Naive thymus-derived CD4-positive, alpha-beta T cell (primary cell): ENCODE measurements around the gene SLC44A5. TPM values are rescaled to one million over a fixed set of nuclear protein-coding genes. Genes with fewer than 3 reads are reported as not detected.
"Not testable (repeated sequence)": the region's sequence is repeated elsewhere in the genome, so short reads cannot be mapped to it uniquely, and the experiment has no call there.

Experiments used
- ATAC-seq: fragments of 150-1000 bp; cut with Tn5 transposase; 2 replicates; pipeline ENCODE4 v1.10.0; 2021; ENCODE audit warnings: mild to moderate bottlenecking, moderate library complexity
- CTCF ChIA-PET: fragments of 350-600 bp; sonication (Branson Sonifier 250); formaldehyde crosslinking; loops from one replicate; lab custom pipeline; 2021; ENCODE audit warnings: antibody characterized with exemption; lab: Charles Lee
- POLR2A ChIA-PET: fragments of 350-600 bp; sonication (Branson Sonifier 250); formaldehyde crosslinking; loops from one replicate; lab custom pipeline; 2021; ENCODE audit warnings: antibody characterized with exemption, inconsistent platforms; lab: Charles Lee
- DNase-seq, 9 donors: peaks; one replicate each; pipeline versions ENCODE4 v3.0.0 to v3.0.0-alpha.2; 2020 to 2022; ENCODE audit warnings: mixed read lengths in 1 of 9
- H3K27ac ChIP-seq: one replicate; pipeline ENCODE4 v1.7.0; 2013; ENCODE audit warnings: mild to moderate bottlenecking, low read depth, low read length, moderate library complexity
- H3K27me3 ChIP-seq, 2 donors: one replicate each; pipeline ENCODE4 v1.7.0; 2013; ENCODE audit warnings: low read length in 2 of 2, mild to moderate bottlenecking in 2 of 2, moderate library complexity in 2 of 2; ENCODE audit not compliant: control insufficient read depth in 2 of 2, insufficient read depth in 2 of 2
- H3K36me3 ChIP-seq, 3 experiments: 1 replicate in 2 of 3; 2 replicates in 1 of 3; pipeline ENCODE4 v1.7.0; 2013; ENCODE audit warnings: low read length in 3 of 3, mild to moderate bottlenecking in 3 of 3, moderate library complexity in 1 of 3; ENCODE audit not compliant: insufficient read depth in 3 of 3, control insufficient read depth in 2 of 3
- H3K4me1 ChIP-seq, 2 donors: one replicate each; pipeline ENCODE4 v1.7.0; 2013; ENCODE audit warnings: low read length in 2 of 2, mild to moderate bottlenecking in 2 of 2, moderate library complexity in 1 of 2; ENCODE audit not compliant: control insufficient read depth in 2 of 2, insufficient read depth in 2 of 2
- H3K4me3 ChIP-seq: 2 replicates; pipeline ENCODE4 v1.7.0; 2013; ENCODE audit warnings: mild to moderate bottlenecking, low read length
- H3K9me3 ChIP-seq, 3 experiments: 1 replicate in 2 of 3; 2 replicates in 1 of 3; pipeline ENCODE4 v1.7.0; 2013; ENCODE audit warnings: low read length in 3 of 3; ENCODE audit not compliant: control insufficient read depth in 2 of 3
- H3K27ac Mint-ChIP-seq, 9 donors: one replicate each; pipeline ENCODE4 v1.8.0; 2020 to 2022; ENCODE audit warnings: mixed read lengths in 9 of 9, mild to moderate bottlenecking in 8 of 9, moderate library complexity in 5 of 9, inconsistent platforms in 2 of 9
- H3K27me3 Mint-ChIP-seq, 5 donors: one replicate each; pipeline ENCODE4 v1.8.0; 2021 to 2022; ENCODE audit warnings: mixed read lengths in 5 of 5, mild to moderate bottlenecking in 1 of 5
- H3K36me3 Mint-ChIP-seq, 5 donors: one replicate each; pipeline ENCODE4 v1.8.0; 2020 to 2022; ENCODE audit warnings: mixed read lengths in 5 of 5, mild to moderate bottlenecking in 3 of 5, inconsistent platforms in 1 of 5
- H3K4me1 Mint-ChIP-seq, 7 donors: one replicate each; pipeline ENCODE4 v1.8.0; 2020 to 2022; ENCODE audit warnings: mixed read lengths in 7 of 7, mild to moderate bottlenecking in 3 of 7, inconsistent platforms in 1 of 7
- H3K4me3 Mint-ChIP-seq, 10 donors: one replicate each; pipeline ENCODE4 v1.8.0; 2020 to 2022; ENCODE audit warnings: mild to moderate bottlenecking in 10 of 10, mixed read lengths in 10 of 10, moderate library complexity in 6 of 10, inconsistent platforms in 2 of 10
- H3K9me3 Mint-ChIP-seq, 11 donors: one replicate each; pipeline ENCODE4 v1.8.0; 2020 to 2022; ENCODE audit warnings: mixed read lengths in 11 of 11, mild to moderate bottlenecking in 4 of 11, inconsistent platforms in 1 of 11, moderate library complexity in 1 of 11
- intact Hi-C, 2 donors: fragments of 100-400 bp; cut with micrococcal nuclease; formaldehyde crosslinking; loops; one replicate each; pipeline ENCODE4 v1.15.1; 2023
- polyA plus RNA-seq, 2 donors: library from polyadenylated mRNA; unstranded; fragments of 300-500 nt; fragmentation: Illumina TruSeq; gene quantifications; one replicate each; pipeline ENCODE4 v1.2.3, GENCODE V29; 2021
- total RNA-seq, 6 experiments: library from RNA in 5 of 6; stranded (reverse) in 5 of 6; gene quantifications; 1 replicate in 5 of 6; 2 replicates in 1 of 6; pipeline ENCODE4 v1.2.3 and lab custom pipeline; 2021 to 2026

Gene SLC44A5
- total RNA-seq, result 1 to 10 TPM in 2 of 5 experiments, under 1 TPM in 1, not detected in 2; 0.96 to 6.0 (median 5.0) TPM
- polyA plus RNA-seq, result under 1 TPM in 1 of 2 donors, not detected in 1; 0.92 TPM
- 2.4 reads per million, percentile 12 among the genes with 10 or more reads in this experiment for total RNA-seq (lab: John Stamatoyannopoulos, UW)

GRCh38 chr1:75611014-75611413, at the start of gene SLC44A5:
Gene SLC44A5 (minus strand): TSS chr1:75611114. CDS start chr1:75541447, 69,667 bp downstream.
- Mint-ChIP-seq H3K27me3 (peaks cover 43 to 75% (median 68%) of the 10 kb centered on the region in 5 donors), H3K9me3 (peaks cover 0 to 7% (median 2%) of the 10 kb centered on the region in 11 donors), H3K4me1 (peaks cover 8 to 20% (median 14%) of the 10 kb centered on the region in 7 donors), H3K27ac (no peak within 1 kb of the TSS), H3K4me3 (no peak within 1 kb of the TSS), H3K36me3 (no peaks in the 10 kb centered on the region)
- H3K36me3 ChIP-seq, result no peaks in the 10 kb centered on the region
- no peak within 1 kb of the TSS for H3K27ac ChIP-seq
- H3K4me3 ChIP-seq, result no peak within 1 kb of the TSS
- no peaks in the 10 kb centered on the region for H3K9me3 ChIP-seq
- intact Hi-C loops, result loop anchor here in 1 of 2 donors (10.0 kb wide), 2 partner anchors 174 to 476 kb away; partner anchors contain the start of genes LHX8 and RABGGTB
- H3K4me1 ChIP-seq, result peaks cover 4 to 8% of the 10 kb centered on the region in 2 donors
- ChIA-PET CTCF (no interaction called here), POLR2A (no interaction called here)
- ATAC-seq (no peak), DNase-seq (no peak)
- peaks cover 0 to 25% of the 10 kb centered on the region in 2 donors for H3K27me3 ChIP-seq

GRCh38 chr1:75655931-75656330, 45.0 kb upstream of the SLC44A5 start:
- no peaks in the 10 kb centered on the region for H3K4me1 ChIP-seq
- Mint-ChIP-seq H3K27me3 (peaks cover 2 to 60% (median 36%) of the 10 kb centered on the region in 5 donors), H3K36me3 (peaks cover 0 to 6% (median 0%) of the 10 kb centered on the region in 5 donors), H3K27ac (no peak overlapping the region), H3K9me3 (peaks cover 4 to 24% (median 11%) of the 10 kb centered on the region in 11 donors), H3K4me1 (no peaks in the 10 kb centered on the region), H3K4me3 (no peak overlapping the region)
- no peak for DNase-seq
- intact Hi-C loops, result no loop called here
- no peak for ATAC-seq
- no peaks in the 10 kb centered on the region for H3K27me3 ChIP-seq
- no peaks in the 10 kb centered on the region for H3K36me3 ChIP-seq
- no peak overlapping the region for H3K4me3 ChIP-seq
- H3K9me3 ChIP-seq, result peaks cover 0 to 10% (median 0%) of the 10 kb centered on the region in 3 experiments
- ChIA-PET POLR2A (no interaction called here), CTCF (no interaction called here)
- no peak overlapping the region for H3K27ac ChIP-seq

- CTCF ChIA-PET, H3K4me1 Mint-ChIP-seq: not testable (repeated sequence)
These were observed 36.3 kb upstream of the SLC44A5 start for GRCh38 chr1:75647183-75647582.

GRCh38 chr1:75645153-75645552, 34.2 kb upstream of the SLC44A5 start:
- H3K4me3 Mint-ChIP-seq, CTCF ChIA-PET, H3K27ac Mint-ChIP-seq: not testable (repeated sequence)

More at GRCh38 chr1:75647183-75647582, 36.3 kb upstream of the SLC44A5 start:
- H3K4me1 ChIP-seq, H3K4me3 Mint-ChIP-seq, POLR2A ChIA-PET, H3K27ac ChIP-seq, H3K9me3 ChIP-seq, H3K27me3 ChIP-seq, H3K27ac Mint-ChIP-seq, H3K36me3 ChIP-seq, DNase-seq, ATAC-seq, H3K36me3 Mint-ChIP-seq, H3K4me3 ChIP-seq, intact Hi-C loops: not testable (repeated sequence)
- Mint-ChIP-seq H3K27me3 (peaks cover 0 to 25% (median 14%) of the 10 kb centered on the region in 5 donors), H3K9me3 (peaks cover 0 to 22% (median 7%) of the 10 kb centered on the region in 11 donors)

GRCh38 chr1:75643460-75643859, 32.5 kb upstream of the SLC44A5 start:
- Mint-ChIP-seq H3K9me3 (peaks cover 0 to 22% (median 7%) of the 10 kb centered on the region in 11 donors), H3K27me3 (peaks cover 0 to 22% (median 0%) of the 10 kb centered on the region in 5 donors)

More at GRCh38 chr1:75645153-75645552, 34.2 kb upstream of the SLC44A5 start:
- H3K4me1 Mint-ChIP-seq, H3K27me3 ChIP-seq, ATAC-seq, intact Hi-C loops, H3K36me3 ChIP-seq, H3K4me3 ChIP-seq, H3K4me1 ChIP-seq, H3K27ac ChIP-seq, H3K27me3 Mint-ChIP-seq, H3K36me3 Mint-ChIP-seq, POLR2A ChIA-PET, H3K9me3 ChIP-seq, DNase-seq: not testable (repeated sequence)
- peaks cover 0 to 22% (median 7%) of the 10 kb centered on the region in 11 donors for H3K9me3 Mint-ChIP-seq

GRCh38 chr1:75641325-75641724, 30.4 kb upstream of the SLC44A5 start:
- no peaks in the 10 kb centered on the region for H3K27me3 ChIP-seq
- no peak for ATAC-seq
- H3K36me3 ChIP-seq, result no peaks in the 10 kb centered on the region
- no peak for DNase-seq
- ChIA-PET CTCF (no interaction called here), POLR2A (no interaction called here)
- H3K36me3 Mint-ChIP-seq, result peaks cover 0 to 2% (median 0%) of the 10 kb centered on the region in 5 donors
- no peak overlapping the region for H3K27ac ChIP-seq
- H3K27me3 Mint-ChIP-seq, result peaks cover 0 to 26% (median 0%) of the 10 kb centered on the region in 5 donors
- no peak overlapping the region for H3K4me3 ChIP-seq
- no peaks in the 10 kb centered on the region for H3K4me1 ChIP-seq
- peaks cover 0 to 3% (median 1%) of the 10 kb centered on the region in 11 donors for H3K9me3 Mint-ChIP-seq
- no peak overlapping the region for H3K27ac Mint-ChIP-seq
- intact Hi-C loops, result no loop called here
- H3K9me3 ChIP-seq, result no peaks in the 10 kb centered on the region
- H3K4me3 Mint-ChIP-seq, result no peak overlapping the region
- H3K4me1 Mint-ChIP-seq, result no peaks in the 10 kb centered on the region

More at GRCh38 chr1:75643460-75643859, 32.5 kb upstream of the SLC44A5 start:
- H3K4me3 Mint-ChIP-seq, result no peak overlapping the region
- Histone ChIP-seq H3K4me1 (no peaks in the 10 kb centered on the region), H3K36me3 (no peaks in the 10 kb centered on the region), H3K27ac (no peak overlapping the region), H3K4me3 (no peak overlapping the region), H3K9me3 (no peaks in the 10 kb centered on the region), H3K27me3 (no peaks in the 10 kb centered on the region)
- H3K36me3 Mint-ChIP-seq, result peaks cover 0 to 5% (median 0%) of the 10 kb centered on the region in 5 donors
- ATAC-seq, result no peak
- no peaks in the 10 kb centered on the region for H3K4me1 Mint-ChIP-seq
- CTCF ChIA-PET, result no interaction called here
- intact Hi-C loops, result no loop called here
- DNase-seq, result no peak
- no peak overlapping the region for H3K27ac Mint-ChIP-seq
- POLR2A ChIA-PET, result no interaction called here

- ChIA-PET POLR2A (no interaction called here), CTCF (no interaction called here)
- no peaks in the 10 kb centered on the region for H3K36me3 Mint-ChIP-seq
- H3K4me1 Mint-ChIP-seq, result no peaks in the 10 kb centered on the region
- no peak overlapping the region for H3K27ac Mint-ChIP-seq
- H3K4me3 Mint-ChIP-seq, result no peak overlapping the region
- intact Hi-C loops, result no loop called here
- Histone ChIP-seq H3K27ac (no peak overlapping the region), H3K4me1 (no peaks in the 10 kb centered on the region), H3K36me3 (no peaks in the 10 kb centered on the region), H3K9me3 (no peaks in the 10 kb centered on the region), H3K4me3 (no peak overlapping the region), H3K27me3 (no peaks in the 10 kb centered on the region)
- H3K27me3 Mint-ChIP-seq, result peaks cover 0 to 30% (median 5%) of the 10 kb centered on the region in 5 donors
- H3K9me3 Mint-ChIP-seq, result peaks cover 0 to 1% (median 0%) of the 10 kb centered on the region in 11 donors
- DNase-seq, result no peak
- ATAC-seq, result no peak
These were observed 29.2 kb upstream of the SLC44A5 start for GRCh38 chr1:75640137-75640536.
